SIG-M5 treated with dmso at 0.1 percent for 504 hours (cell line): Measurements from ENCODE around the gene PIP4K2A.

Experiments used
- DNase-seq: peaks from one replicate; lab custom pipeline; 2025; ENCODE audit not compliant: unreplicated experiment; lab: John Stamatoyannopoulos, UW

Gene PIP4K2A

GRCh38 chr10:22669163-22669711 lies 45.1 kb downstream of the PIP4K2A start:
- DNase-seq = no peak

GRCh38 chr10:22667093-22667480 lies 47.3 kb downstream of the PIP4K2A start:
- DNase-seq = no peak

- DNase-seq = peak; percentile 39
These were observed 47.9 kb downstream of the PIP4K2A start for GRCh38 chr10:22666287-22667092.

GRCh38 chr10:22665329-22665728 lies 49.0 kb downstream of the PIP4K2A start:
- DNase-seq = no peak

GRCh38 chr10:22662733-22663330 lies 51.5 kb downstream of the PIP4K2A start:
- no peak for DNase-seq

- no peak for DNase-seq
These were observed 54.5 kb downstream of the PIP4K2A start for GRCh38 chr10:22659866-22660265.

- DNase-seq = no peak
These were observed 55.5 kb downstream of the PIP4K2A start for GRCh38 chr10:22658745-22659410.

GRCh38 chr10:22657566-22658225 lies 56.7 kb downstream of the PIP4K2A start:
- no peak for DNase-seq

- DNase-seq = no peak
These were observed 57.4 kb downstream of the PIP4K2A start for GRCh38 chr10:22657024-22657423.

GRCh38 chr10:22656036-22656435 lies 58.3 kb downstream of the PIP4K2A start:
- no peak for DNase-seq

- no peak for DNase-seq
These were observed 58.9 kb downstream of the PIP4K2A start for GRCh38 chr10:22655312-22655981.

GRCh38 chr10:22652988-22653481 lies 61.3 kb downstream of the PIP4K2A start:
- DNase-seq = no peak

GRCh38 chr10:22651276-22651980 lies 63.0 kb downstream of the PIP4K2A start:
- DNase-seq = no peak

GRCh38 chr10:22649994-22650393 lies 64.4 kb downstream of the PIP4K2A start:
- DNase-seq = no peak

GRCh38 chr10:22649390-22649841 lies 65.0 kb downstream of the PIP4K2A start:
- no peak for DNase-seq

- no peak for DNase-seq
These were observed 65.8 kb downstream of the PIP4K2A start for GRCh38 chr10:22648547-22648961.

GRCh38 chr10:22647244-22647643 lies 67.1 kb downstream of the PIP4K2A start:
- no peak for DNase-seq

- no peak for DNase-seq
These were observed 68.0 kb downstream of the PIP4K2A start for GRCh38 chr10:22646388-22646853.

GRCh38 chr10:22644222-22644621 lies 70.2 kb downstream of the PIP4K2A start:
- DNase-seq = no peak

GRCh38 chr10:22643775-22644174 lies 70.6 kb downstream of the PIP4K2A start:
- no peak for DNase-seq
